IMR-90 (cell line): ENCODE measurements around the gene RELN. TPM values are rescaled to one million over a fixed set of nuclear protein-coding genes. Genes with fewer than 3 reads are reported as not detected.

Experiments
- ATAC-seq: fragments of 200-7000 bp; cut with Tn5 transposase; 2 replicates; pipeline ENCODE4 v1.9.1; 2020; ENCODE audit warnings: low read depth, mild to moderate bottlenecking, moderate library complexity
- BruUV-seq: library from RNA; stranded (reverse); fragments of 400-500 nt; replicated peaks from 2 replicates; lab custom pipeline; 2021; lab: Mats Ljungman, UMichigan
- CTCF ChIA-PET: fragments of 300-600 bp; formaldehyde crosslinking; extraction: SDS; loops from one replicate; lab custom pipeline; 2021; ENCODE audit warnings: antibody characterized with exemption; lab: Yijun Ruan, JAX
- POLR2A ChIA-PET: fragments of 300-600 bp; sonication (Branson Sonifier 250); formaldehyde crosslinking; loops from one replicate; lab custom pipeline; 2022; ENCODE audit warnings: antibody characterized with exemption; ENCODE audit not compliant: unreplicated experiment; lab: Charles Lee
- DNase-seq: peaks from one replicate; pipeline ENCODE4 v3.0.0; 2013
- H2AFZ ChIP-seq: replicated peaks from 2 replicates; pipeline ENCODE3; 2013; ENCODE audit warnings: low read length, mild to moderate bottlenecking; ENCODE audit not compliant: poor library complexity
- H2AK5ac ChIP-seq: 2 replicates; pipeline ENCODE4 v1.6.1; 2013; ENCODE audit warnings: low read depth, low read length, inconsistent platforms
- H2AK9ac ChIP-seq: replicated peaks from 2 replicates; pipeline ENCODE3; 2013; ENCODE audit warnings: mild to moderate bottlenecking, low read depth, low read length, moderate library complexity; ENCODE audit not compliant: poor library complexity
- H2BK120ac ChIP-seq: 2 replicates; pipeline ENCODE4 v1.6.1; 2013; ENCODE audit warnings: low read depth, low read length, inconsistent platforms
- H2BK15ac ChIP-seq: 3 replicates; pipeline ENCODE4 v1.6.1; 2013; ENCODE audit warnings: low read depth, low read length, inconsistent platforms
- H2BK20ac ChIP-seq: 2 replicates; pipeline ENCODE4 v1.6.1; 2013; ENCODE audit warnings: low read depth, mild to moderate bottlenecking, inconsistent platforms, low read length, moderate library complexity
- H2BK5ac ChIP-seq: 2 replicates; pipeline ENCODE4 v1.6.1; 2013; ENCODE audit warnings: mild to moderate bottlenecking, low read depth, low read length, inconsistent platforms; ENCODE audit not compliant: poor library complexity, severe bottlenecking
- H3K14ac ChIP-seq: replicated peaks from 2 replicates; pipeline ENCODE4 v1.6.1; 2013; ENCODE audit warnings: low read depth, low read length, inconsistent platforms
- H3K18ac ChIP-seq: 2 replicates; pipeline ENCODE4 v1.6.1; 2013; ENCODE audit warnings: low read depth, low read length, control low read depth
- H3K23ac ChIP-seq: 2 replicates; pipeline ENCODE4 v1.6.1; 2013; ENCODE audit warnings: low read depth, low read length, inconsistent platforms
- H3K27ac ChIP-seq: 2 replicates; pipeline ENCODE4 v1.5.1; 2013; ENCODE audit warnings: mild to moderate bottlenecking, control low read depth, low read length; ENCODE audit not compliant: insufficient read depth
- H3K27me3 ChIP-seq: 2 replicates; pipeline ENCODE4 v1.6.1; 2013; ENCODE audit warnings: low read length; ENCODE audit not compliant: control insufficient read depth, insufficient read depth
- H3K36me3 ChIP-seq: 2 replicates; pipeline ENCODE4 v1.6.1; 2013; ENCODE audit warnings: low read length, mixed read lengths; ENCODE audit not compliant: control insufficient read depth, insufficient read depth
- H3K4ac ChIP-seq: 2 replicates; pipeline ENCODE4 v1.6.1; 2013; ENCODE audit warnings: low read depth, low read length, inconsistent platforms
- H3K4me1 ChIP-seq: 2 replicates; pipeline ENCODE4 v1.6.1; 2013; ENCODE audit warnings: low read length, mixed read lengths; ENCODE audit not compliant: control insufficient read depth, insufficient read depth
- H3K4me2 ChIP-seq: 2 replicates; pipeline ENCODE4 v1.6.1; 2013; ENCODE audit warnings: low read depth, mild to moderate bottlenecking, control low read depth, low read length, moderate library complexity
- H3K4me3 ChIP-seq: 2 replicates; pipeline ENCODE4 v1.5.1; 2013; ENCODE audit warnings: low read depth, mild to moderate bottlenecking, control low read depth, low read length, moderate library complexity; ENCODE audit not compliant: insufficient read depth
- H3K56ac ChIP-seq: 2 replicates; pipeline ENCODE4 v1.6.1; 2013; ENCODE audit warnings: low read length, inconsistent platforms; ENCODE audit not compliant: insufficient read depth; ENCODE audit errors: extremely low read depth
- H3K79me1 ChIP-seq, 2 experiments: 2 replicates each; pipeline ENCODE4 v1.6.1; 2013; ENCODE audit warnings: low read length in 2 of 2, inconsistent platforms in 1 of 2, low read depth in 1 of 2
- H3K9ac ChIP-seq: 2 replicates; pipeline ENCODE4 v1.6.1; 2013; ENCODE audit warnings: low read depth, low read length, control low read depth
- H3K9me1 ChIP-seq: 2 replicates; pipeline ENCODE4 v1.6.1; 2013; ENCODE audit warnings: low read length, inconsistent platforms; ENCODE audit not compliant: insufficient read depth
- H3K9me3 ChIP-seq: 2 replicates; pipeline ENCODE4 v1.6.1; 2013; ENCODE audit warnings: low read length; ENCODE audit not compliant: control insufficient read depth, insufficient read depth
- H4K20me1 ChIP-seq: 2 replicates; pipeline ENCODE4 v1.6.1; 2013; ENCODE audit warnings: low read length, inconsistent platforms; ENCODE audit not compliant: insufficient read depth
- H4K5ac ChIP-seq: 2 replicates; pipeline ENCODE4 v1.6.1; 2013; ENCODE audit warnings: mild to moderate bottlenecking, low read depth, low read length, control low read depth
- H4K8ac ChIP-seq, 2 experiments: 2 replicates each; pipeline ENCODE4 v1.6.1; 2013; ENCODE audit warnings: low read depth in 2 of 2, low read length in 2 of 2, control low read depth in 1 of 2, inconsistent platforms in 1 of 2
- H4K91ac ChIP-seq: 2 replicates; pipeline ENCODE4 v1.6.1; 2013; ENCODE audit warnings: low read depth, low read length, inconsistent platforms; ENCODE audit not compliant: insufficient read depth
- CEBPB ChIP-seq: IDR thresholded peaks from 2 replicates; pipeline ENCODE4 v1.6.1; 2012; ENCODE audit warnings: low read depth, low read length, improper control_type of control experiment
- CHD1 ChIP-seq: IDR thresholded peaks from 2 replicates; pipeline ENCODE4 v1.6.1; 2012; ENCODE audit warnings: low read depth, low read length, improper control_type of control experiment
- POLR2A ChIP-seq: IDR thresholded peaks from 2 replicates; pipeline ENCODE4 v1.6.1; 2012; ENCODE audit warnings: mild to moderate bottlenecking, low read depth, low read length
- RCOR1 ChIP-seq: IDR thresholded peaks from 2 replicates; pipeline ENCODE4 v1.6.1; 2012; ENCODE audit warnings: mild to moderate bottlenecking, low read length, improper control_type of control experiment; ENCODE audit not compliant: insufficient replicate concordance
- SMC3 ChIP-seq: fragments of 150-350 bp; IDR thresholded peaks from 2 replicates; pipeline ENCODE4 v1.6.1; 2016; ENCODE audit warnings: low read depth, mild to moderate bottlenecking, antibody characterized with exemption, low read length, moderate library complexity
- USF2 ChIP-seq: fragments of 150-350 bp; IDR thresholded peaks from 2 replicates; pipeline ENCODE4 v1.6.1; 2017; ENCODE audit warnings: mild to moderate bottlenecking, antibody characterized with exemption, low read length, low read depth
- dilution Hi-C: fragments of 300-500 bp; cut with HindIII; formaldehyde crosslinking; loops from one replicate; pipeline ENCODE4 v1.14.3; 2018; ENCODE audit warnings: low sequenced_read_pairs; ENCODE audit not compliant: unreplicated experiment
- in situ Hi-C: fragments of 300-500 bp; cut with MboI; formaldehyde crosslinking; loops from 3 replicates; pipeline ENCODE4 v1.14.3; 2019; ENCODE audit warnings: low sequenced_read_pairs, inconsistent platforms, mixed read lengths
- intact Hi-C: fragments of 100-400 bp; cut with micrococcal nuclease; formaldehyde crosslinking; loops from 2 replicates; pipeline ENCODE4 v1.10.0; 2022
- polyA plus RNA-seq, 3 experiments: library from polyadenylated mRNA; depleted of rRNA; stranded (reverse); fragments of >200 nt; gene quantifications; 2 replicates each; pipeline ENCODE4 v1.2.3, GENCODE V29; 2012; ENCODE audit warnings: low replicate concordance in 1 of 3
- total RNA-seq: library from RNA; depleted of rRNA; stranded (reverse); fragments of >200 nt; gene quantifications from 2 replicates; pipeline ENCODE4 v1.2.3, GENCODE V29; 2012
- TF ChIP-seq, protein P1 (sequence below): conservative IDR thresholded peaks from 2 replicates; pipeline ENCODE4 v1.5.1; 2012; ENCODE audit warnings: mild to moderate bottlenecking, low read depth, low read length, improper control_type of control experiment

The RELN gene
- total and polyA plus RNA-seq, 2 of the 4 experiments (the other 2 are of a cell fraction): 14.7 to 23.7 TPM

DNA sequence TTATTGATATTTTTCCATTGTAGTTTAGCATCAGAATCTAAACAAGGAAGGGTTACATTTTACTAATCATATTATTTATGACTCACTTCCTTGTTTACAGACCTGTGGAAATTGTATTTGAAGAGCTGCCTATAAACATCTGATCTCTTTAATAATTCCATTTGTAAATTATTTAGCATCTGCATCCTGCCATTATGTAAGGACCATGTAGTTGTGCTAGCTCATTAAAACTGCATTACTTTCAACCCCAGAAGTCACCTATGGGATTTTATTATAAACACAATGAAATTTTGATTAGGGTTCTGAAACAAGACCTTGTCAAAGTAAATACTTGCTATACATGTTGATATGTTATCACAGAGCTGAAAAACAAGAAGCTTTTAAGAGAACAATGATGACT lies 396.6 kb downstream of the RELN start:
- dilution Hi-C loops: no loop called here
- H4K20me1 ChIP-seq: no peaks in the 10 kb centered on the region

More for the DNA sequence above, 396.6 kb downstream of the RELN start:
- DNase-seq (no peak), ATAC-seq (no peak)
- POLR2A ChIA-PET: no interaction called here
- Histone ChIP-seq H2BK20ac (no peak overlapping the region), H2BK120ac (no peak overlapping the region), H2AK9ac (no peak overlapping the region), H3K79me1 (no peaks in the 10 kb centered on the region), H3K4ac (no peak overlapping the region), H4K5ac (no peak overlapping the region), H3K9me3 (no peaks in the 10 kb centered on the region), H3K27ac (no peak overlapping the region), H3K27me3 (no peaks in the 10 kb centered on the region), H3K4me1 (peaks cover 2% of the 10 kb centered on the region; the same call in 1 of the 2 replicates), H2AK5ac (no peak overlapping the region), H3K23ac (no peak overlapping the region), H2AFZ (no peak overlapping the region), H3K18ac (no peak overlapping the region), H3K4me3 (no peak overlapping the region), H4K8ac (no peak overlapping the region), H2BK5ac (no peak overlapping the region), H3K9ac (no peak overlapping the region), H3K4me2 (no peak overlapping the region), H3K56ac (no peak overlapping the region), H3K14ac (no peak overlapping the region), H3K36me3 (no peaks in the 10 kb centered on the region), H3K9me1 (no peaks in the 10 kb centered on the region), H4K91ac (no peak overlapping the region), H2BK15ac (no peak overlapping the region)
- intact Hi-C loops (loop anchor here (5.0 kb wide), 1 partner anchor 399 kb away; no protein-coding TSS in a partner anchor), in situ Hi-C loops (no loop called here)
- CTCF ChIA-PET: no interaction called here
- TF ChIP-seq CEBPB: no peak
- no peak for TF ChIP-seq USF2
- no peak for TF ChIP-seq SMC3
- TF ChIP-seq RCOR1: no peak
- TF ChIP-seq POLR2A: no peak
- TF ChIP-seq CHD1: no peak
- TF ChIP-seq, protein P1, sequence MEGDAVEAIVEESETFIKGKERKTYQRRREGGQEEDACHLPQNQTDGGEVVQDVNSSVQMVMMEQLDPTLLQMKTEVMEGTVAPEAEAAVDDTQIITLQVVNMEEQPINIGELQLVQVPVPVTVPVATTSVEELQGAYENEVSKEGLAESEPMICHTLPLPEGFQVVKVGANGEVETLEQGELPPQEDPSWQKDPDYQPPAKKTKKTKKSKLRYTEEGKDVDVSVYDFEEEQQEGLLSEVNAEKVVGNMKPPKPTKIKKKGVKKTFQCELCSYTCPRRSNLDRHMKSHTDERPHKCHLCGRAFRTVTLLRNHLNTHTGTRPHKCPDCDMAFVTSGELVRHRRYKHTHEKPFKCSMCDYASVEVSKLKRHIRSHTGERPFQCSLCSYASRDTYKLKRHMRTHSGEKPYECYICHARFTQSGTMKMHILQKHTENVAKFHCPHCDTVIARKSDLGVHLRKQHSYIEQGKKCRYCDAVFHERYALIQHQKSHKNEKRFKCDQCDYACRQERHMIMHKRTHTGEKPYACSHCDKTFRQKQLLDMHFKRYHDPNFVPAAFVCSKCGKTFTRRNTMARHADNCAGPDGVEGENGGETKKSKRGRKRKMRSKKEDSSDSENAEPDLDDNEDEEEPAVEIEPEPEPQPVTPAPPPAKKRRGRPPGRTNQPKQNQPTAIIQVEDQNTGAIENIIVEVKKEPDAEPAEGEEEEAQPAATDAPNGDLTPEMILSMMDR: no peak
- BruUV-seq: no TSS peak
